OCI-LY3 (cell line): ENCODE measurements around the gene BEND5.

ENCODE experiments used
- H2AFZ ChIP-seq: fragments of 200-600, 300-600 bp; shearing (Covaris generic); 2 replicates; pipeline ENCODE4 v1.6.0; 2014; ENCODE audit warnings: antibody characterized with exemption, low read depth, low read length
- H3K27ac ChIP-seq: fragments of 200-600, 300-600 bp; sonication (generic); 2 replicates; pipeline ENCODE4 v1.5.1; 2014; ENCODE audit warnings: mild to moderate bottlenecking, low read length, moderate library complexity, mixed read lengths
- H3K27me3 ChIP-seq: fragments of 200-600, 300-600 bp; sonication (generic); 2 replicates; pipeline ENCODE4 v1.6.1; 2014; ENCODE audit warnings: low read depth, low read length, mixed read lengths
- H3K36me3 ChIP-seq: fragments of 200-600, 300-600 bp; sonication (generic); replicated peaks from 2 replicates; pipeline ENCODE3; 2014; ENCODE audit warnings: low read depth, low read length, mixed read lengths
- H3K4me1 ChIP-seq: fragments of 300-600, 200-600 bp; sonication (generic); 2 replicates; pipeline ENCODE4 v1.6.1; 2014; ENCODE audit warnings: low read length, mixed read lengths
- H3K4me2 ChIP-seq: fragments of 200-600, 300-600 bp; sonication (generic); 2 replicates; pipeline ENCODE4 v1.6.1; 2014; ENCODE audit warnings: low read length, mixed read lengths
- H3K4me3 ChIP-seq: fragments of 300-600, 200-600 bp; sonication (generic); 2 replicates; pipeline ENCODE4 v1.5.1; 2014; ENCODE audit warnings: antibody characterized with exemption, mild to moderate bottlenecking, low read length, moderate library complexity
- H3K79me2 ChIP-seq: fragments of 300-600, 200-600 bp; shearing (Covaris generic); 2 replicates; pipeline ENCODE4 v1.6.1; 2014; ENCODE audit warnings: mild to moderate bottlenecking, low read length, mixed read lengths
- H3K9ac ChIP-seq: fragments of 300-600, 200-600 bp; shearing (Covaris generic); 2 replicates; pipeline ENCODE4 v1.6.0; 2014; ENCODE audit warnings: mild to moderate bottlenecking, low read length, moderate library complexity
- H3K9me3 ChIP-seq: fragments of 200-600, 300-600 bp; shearing (Covaris generic); 2 replicates; pipeline ENCODE4 v1.6.1; 2014; ENCODE audit warnings: low read length, mixed read lengths; ENCODE audit not compliant: insufficient read depth
- H4K20me1 ChIP-seq: fragments of 200-600, 300-600 bp; sonication (generic); 2 replicates; pipeline ENCODE4 v1.6.1; 2016; ENCODE audit warnings: low read length, mixed read lengths; ENCODE audit not compliant: insufficient read depth
- EZH2phosphoT487 ChIP-seq: fragments of 200-600 bp; shearing (Covaris generic); IDR thresholded peaks from 2 replicates; pipeline ENCODE4 v1.6.1; 2018; ENCODE audit warnings: antibody characterized with exemption, mixed run types, low read depth
- TF ChIP-seq, protein P1 (sequence below): fragments of 200-600, 300-600 bp; sonication (generic); IDR thresholded peaks from 2 replicates; pipeline ENCODE4 v1.5.1; 2014; ENCODE audit warnings: antibody characterized with exemption, low read length, low read depth

BEND5 gene

DNA sequence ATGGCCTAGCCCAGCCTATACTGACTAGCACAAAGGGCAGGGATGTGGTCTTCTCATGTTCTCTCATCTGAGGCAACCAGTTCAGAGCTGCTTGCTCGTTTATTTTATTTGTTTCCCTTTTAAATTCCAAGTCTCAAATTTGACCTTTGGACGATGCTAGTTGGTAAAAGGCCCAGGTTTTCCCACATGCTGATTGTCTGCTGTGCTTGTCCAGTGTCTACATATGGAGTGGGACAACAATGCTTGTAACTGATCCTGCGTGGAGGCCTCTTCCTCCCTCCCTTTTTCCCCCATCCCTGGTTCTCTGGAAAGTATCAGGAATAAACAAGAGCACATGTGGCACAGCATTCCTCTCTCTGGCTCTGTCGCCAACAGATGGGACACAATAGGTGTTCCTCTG, 34.0 kb upstream of the BEND5 start:
- no peaks in the 10 kb centered on the region for H3K36me3 ChIP-seq
- no peak overlapping the region for H3K9ac ChIP-seq
- H3K4me1 ChIP-seq, result peaks cover 23% of the 10 kb centered on the region
- no peak overlapping the region for H2AFZ ChIP-seq
- no peak overlapping the region for H3K4me3 ChIP-seq
- no peak overlapping the region for H3K4me2 ChIP-seq
- no peak overlapping the region for H3K27ac ChIP-seq
- no peaks in the 10 kb centered on the region for H4K20me1 ChIP-seq
- no peaks in the 10 kb centered on the region for H3K79me2 ChIP-seq
- no peaks in the 10 kb centered on the region for H3K27me3 ChIP-seq
- no peak for TF ChIP-seq EZH2phosphoT487
- TF ChIP-seq, protein P1, sequence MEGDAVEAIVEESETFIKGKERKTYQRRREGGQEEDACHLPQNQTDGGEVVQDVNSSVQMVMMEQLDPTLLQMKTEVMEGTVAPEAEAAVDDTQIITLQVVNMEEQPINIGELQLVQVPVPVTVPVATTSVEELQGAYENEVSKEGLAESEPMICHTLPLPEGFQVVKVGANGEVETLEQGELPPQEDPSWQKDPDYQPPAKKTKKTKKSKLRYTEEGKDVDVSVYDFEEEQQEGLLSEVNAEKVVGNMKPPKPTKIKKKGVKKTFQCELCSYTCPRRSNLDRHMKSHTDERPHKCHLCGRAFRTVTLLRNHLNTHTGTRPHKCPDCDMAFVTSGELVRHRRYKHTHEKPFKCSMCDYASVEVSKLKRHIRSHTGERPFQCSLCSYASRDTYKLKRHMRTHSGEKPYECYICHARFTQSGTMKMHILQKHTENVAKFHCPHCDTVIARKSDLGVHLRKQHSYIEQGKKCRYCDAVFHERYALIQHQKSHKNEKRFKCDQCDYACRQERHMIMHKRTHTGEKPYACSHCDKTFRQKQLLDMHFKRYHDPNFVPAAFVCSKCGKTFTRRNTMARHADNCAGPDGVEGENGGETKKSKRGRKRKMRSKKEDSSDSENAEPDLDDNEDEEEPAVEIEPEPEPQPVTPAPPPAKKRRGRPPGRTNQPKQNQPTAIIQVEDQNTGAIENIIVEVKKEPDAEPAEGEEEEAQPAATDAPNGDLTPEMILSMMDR, result no peak
- no peaks in the 10 kb centered on the region for H3K9me3 ChIP-seq

GRCh38 chr1:48808496-48808895, 31.8 kb upstream of the BEND5 start:
- H3K9ac ChIP-seq, result no peak overlapping the region
- TF ChIP-seq, protein P1, result no peak
- TF ChIP-seq EZH2phosphoT487, result no peak
- H3K36me3 ChIP-seq, result no peaks in the 10 kb centered on the region
- peaks cover 17% of the 10 kb centered on the region for H3K4me1 ChIP-seq
- no peak overlapping the region for H2AFZ ChIP-seq
- H3K4me2 ChIP-seq, result no peak overlapping the region
- H3K9me3 ChIP-seq, result no peaks in the 10 kb centered on the region
- H3K4me3 ChIP-seq, result no peak overlapping the region
- H3K79me2 ChIP-seq, result no peaks in the 10 kb centered on the region
- no peaks in the 10 kb centered on the region for H4K20me1 ChIP-seq
- no peaks in the 10 kb centered on the region for H3K27me3 ChIP-seq
- no peak overlapping the region for H3K27ac ChIP-seq

GRCh38 chr1:48807554-48808260, 31.0 kb upstream of the BEND5 start:
- no peak overlapping the region for H2AFZ ChIP-seq
- no peaks in the 10 kb centered on the region for H3K9me3 ChIP-seq
- no peaks in the 10 kb centered on the region for H3K27me3 ChIP-seq
- H3K4me3 ChIP-seq, result no peak overlapping the region
- H3K27ac ChIP-seq, result no peak overlapping the region
- H3K9ac ChIP-seq, result no peak overlapping the region
- TF ChIP-seq EZH2phosphoT487, result no peak
- TF ChIP-seq, protein P1, result no peak
- no peaks in the 10 kb centered on the region for H4K20me1 ChIP-seq
- no peak overlapping the region for H3K4me2 ChIP-seq
- no peaks in the 10 kb centered on the region for H3K36me3 ChIP-seq
- H3K79me2 ChIP-seq, result no peaks in the 10 kb centered on the region
- H3K4me1 ChIP-seq, result peaks cover 25% of the 10 kb centered on the region

DNA sequence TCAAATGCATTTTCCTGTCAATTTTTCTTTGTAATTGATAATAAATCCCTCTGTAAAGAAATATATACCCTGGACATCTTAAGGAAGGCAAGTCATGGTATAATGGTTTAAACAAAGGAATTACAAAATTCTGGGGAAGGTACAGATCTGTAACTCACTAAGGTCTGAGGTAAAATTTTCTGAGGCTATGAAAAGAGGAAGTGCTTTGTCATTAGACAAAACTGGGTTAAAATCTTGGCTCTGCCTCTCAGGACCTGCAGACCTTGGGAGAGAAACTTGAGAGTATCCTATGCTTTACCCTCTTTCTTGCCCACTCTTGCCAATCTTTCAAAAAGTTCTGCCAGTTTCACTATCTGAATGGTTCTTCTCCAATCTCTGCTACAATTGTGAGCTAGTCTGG, 26.8 kb upstream of the BEND5 start:
- no peaks in the 10 kb centered on the region for H3K9me3 ChIP-seq
- H3K4me1 ChIP-seq, result peaks cover 11% of the 10 kb centered on the region
- H3K36me3 ChIP-seq, result no peaks in the 10 kb centered on the region
- TF ChIP-seq, protein P1, result no peak
- no peak for TF ChIP-seq EZH2phosphoT487
- no peak overlapping the region for H3K27ac ChIP-seq
- no peak overlapping the region for H2AFZ ChIP-seq
- no peak overlapping the region for H3K4me3 ChIP-seq
- H3K27me3 ChIP-seq, result no peaks in the 10 kb centered on the region
- no peaks in the 10 kb centered on the region for H3K79me2 ChIP-seq
- H4K20me1 ChIP-seq, result no peaks in the 10 kb centered on the region
- H3K4me2 ChIP-seq, result no peak overlapping the region
- H3K9ac ChIP-seq, result no peak overlapping the region
